ENCODE results near the gene TFIP11.

Gene TFIP11

DNA sequence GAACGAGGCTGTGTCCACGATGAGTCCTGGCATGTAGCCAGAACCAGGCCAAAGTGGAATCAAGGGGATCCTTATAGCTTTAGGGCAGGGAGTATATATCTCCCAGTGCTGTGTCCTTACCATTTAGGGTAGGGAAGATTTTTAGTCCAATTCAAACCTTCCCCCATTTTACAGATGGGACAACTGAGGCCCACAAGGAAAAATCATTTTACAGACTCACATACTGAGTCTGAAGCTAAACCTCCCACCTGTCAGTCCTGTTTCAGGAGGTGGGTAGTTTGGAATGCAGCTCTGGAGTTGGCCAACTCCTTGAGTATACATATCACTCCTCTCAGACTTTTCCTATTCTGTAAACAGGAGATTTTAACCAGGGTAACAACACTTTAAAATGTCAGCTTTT lies 33.1 kb upstream of the TFIP11 start:
- H3K4me2 ChIP-seq (ENCODE audit: low read depth, low read length, poor library complexity, severe bottlenecking): no peak overlapping the region
- TF ChIP-seq CTCF (conservative IDR thresholded peaks at IDR 0.05; ENCODE audit: low read length) (no peak), EZH2phosphoT487 (IDR thresholded peaks at IDR 0.05; ENCODE audit: borderline replicate concordance) (no peak)
- no peaks in the 10 kb centered on the region for H3K9me2 ChIP-seq (replicated peaks; ENCODE audit: low read depth, low read length)
- no peak overlapping the region for H3K4me3 ChIP-seq (ENCODE audit: low read length, poor library complexity, severe bottlenecking)
- H3K27me3 ChIP-seq (ENCODE audit: insufficient read depth, low read length, poor library complexity, severe bottlenecking): no peaks in the 10 kb centered on the region
- H3K9ac ChIP-seq (ENCODE audit: low read depth, low read length, poor library complexity, severe bottlenecking): no peak overlapping the region
- H3K79me2 ChIP-seq (ENCODE audit: insufficient read depth, low read length): peaks cover 13% of the 10 kb centered on the region
- H3K36me3 ChIP-seq (ENCODE audit: insufficient read depth, low read length): peaks cover 11% of the 10 kb centered on the region; the same call in 1 of the 2 replicates
- H2AFZ ChIP-seq (ENCODE audit: low read length): no peak overlapping the region
- peaks cover 29% of the 10 kb centered on the region for H3K4me1 ChIP-seq (ENCODE audit: insufficient read depth, low read length, poor library complexity, severe bottlenecking)
- H4K20me1 ChIP-seq (ENCODE audit: insufficient read depth, low read length, poor library complexity, severe bottlenecking): no peaks in the 10 kb centered on the region
- H3F3A ChIP-seq (ENCODE audit: low read depth): no peaks in the 10 kb centered on the region
- H3K9me3 ChIP-seq (ENCODE audit: insufficient read depth, low read depth, low read length): no peaks in the 10 kb centered on the region

GRCh38 chr22:26544489-26544888 lies 32.2 kb upstream of the TFIP11 start:
- Histone ChIP-seq H3K9me3 (ENCODE audit: insufficient read depth, low read depth, low read length) (no peaks in the 10 kb centered on the region), H3K27me3 (ENCODE audit: insufficient read depth, low read length, poor library complexity, severe bottlenecking) (no peaks in the 10 kb centered on the region), H2AFZ (ENCODE audit: low read length) (no peak overlapping the region), H3K4me1 (ENCODE audit: insufficient read depth, low read length, poor library complexity, severe bottlenecking) (peaks cover 29% of the 10 kb centered on the region), H3K4me3 (ENCODE audit: low read length, poor library complexity, severe bottlenecking) (no peak overlapping the region), H4K20me1 (ENCODE audit: insufficient read depth, low read length, poor library complexity, severe bottlenecking) (no peaks in the 10 kb centered on the region), H3K79me2 (ENCODE audit: insufficient read depth, low read length) (peaks cover 13% of the 10 kb centered on the region), H3K9me2 (replicated peaks; ENCODE audit: low read depth, low read length) (no peaks in the 10 kb centered on the region), H3F3A (ENCODE audit: low read depth) (no peaks in the 10 kb centered on the region), H3K9ac (ENCODE audit: low read depth, low read length, poor library complexity, severe bottlenecking) (no peak overlapping the region), H3K36me3 (ENCODE audit: insufficient read depth, low read length) (peaks cover 20% of the 10 kb centered on the region; the same call in 1 of the 2 replicates), H3K4me2 (ENCODE audit: low read depth, low read length, poor library complexity, severe bottlenecking) (no peak overlapping the region)
- TF ChIP-seq EZH2phosphoT487 (IDR thresholded peaks at IDR 0.05; ENCODE audit: borderline replicate concordance) (no peak), CTCF (conservative IDR thresholded peaks at IDR 0.05; ENCODE audit: low read length) (no peak)

- peak overlapping the region; percentile 35 for H3K4me2 ChIP-seq (ENCODE audit: low read depth, low read length, poor library complexity, severe bottlenecking)
- no peak overlapping the region; the same call in 1 of the 2 replicates for H2AFZ ChIP-seq (ENCODE audit: low read length)
- H3K9ac ChIP-seq (ENCODE audit: low read depth, low read length, poor library complexity, severe bottlenecking): peak overlapping the region; percentile 46
- peaks cover 13% of the 10 kb centered on the region for H3K79me2 ChIP-seq (ENCODE audit: insufficient read depth, low read length)
- peaks cover 29% of the 10 kb centered on the region for H3K4me1 ChIP-seq (ENCODE audit: insufficient read depth, low read length, poor library complexity, severe bottlenecking)
- no peaks in the 10 kb centered on the region for H3K9me2 ChIP-seq (replicated peaks; ENCODE audit: low read depth, low read length)
- no peaks in the 10 kb centered on the region for H3F3A ChIP-seq (ENCODE audit: low read depth)
- no peaks in the 10 kb centered on the region for H3K9me3 ChIP-seq (ENCODE audit: insufficient read depth, low read depth, low read length)
- H3K36me3 ChIP-seq (ENCODE audit: insufficient read depth, low read length): peaks cover 25% of the 10 kb centered on the region; the same call in 1 of the 2 replicates
- no peaks in the 10 kb centered on the region for H3K27me3 ChIP-seq (ENCODE audit: insufficient read depth, low read length, poor library complexity, severe bottlenecking)
- TF ChIP-seq EZH2phosphoT487 (IDR thresholded peaks at IDR 0.05; ENCODE audit: borderline replicate concordance) (no peak), CTCF (conservative IDR thresholded peaks at IDR 0.05; ENCODE audit: low read length) (no peak)
- no peaks in the 10 kb centered on the region for H4K20me1 ChIP-seq (ENCODE audit: insufficient read depth, low read length, poor library complexity, severe bottlenecking)
- no peak overlapping the region for H3K4me3 ChIP-seq (ENCODE audit: low read length, poor library complexity, severe bottlenecking)
Measured at GRCh38 chr22:26542831-26543230, 30.6 kb upstream of the TFIP11 start.

Measured in Loucy (cell line).